Heart left ventricle (tissue), 13 donors: ENCODE data around the gene NUBP2.

Experiments
- CTCF ChIP-seq, 12 donors: fragments of 200-600 bp; sonication (generic) in 4 of 12; IDR thresholded peaks; one replicate each; pipeline versions ENCODE4 v1.5.0 to v1.8.0; 2018 to 2022; ENCODE audit warnings: antibody characterized with exemption in 12 of 12, mild to moderate bottlenecking in 5 of 12
- POLR2A ChIP-seq, 2 donors: fragments of 450-650 bp; IDR thresholded peaks; one replicate each; pipeline ENCODE4 v1.6.1; 2017; ENCODE audit warnings: antibody characterized with exemption in 2 of 2, mild to moderate bottlenecking in 2 of 2, moderate library complexity in 2 of 2
- donor health status: ischemic (EF 13 %, LVEDD 7.1; RV severe dilation, severe dysfunction).
- donor health status: DM: no; HTN: yes; CAD: no.
- donor health status: DM: no; HTN: no; CAD: no.
- donor health status: ischemic (EF 25% LVEDD 6.9; RV normal size, moderate dysfunction).
- donor health status: ischemic (EF 25% LVEDD 5.7; RV mildly dilated, moderate dysfunction).
- donor health status: ischemic (EF 35%, LVEDD 5.7; RV mildly dilated, moderate dysfunction).
- donor health status: nonischemic (EF 11% LVEDD 7.7; RV severe dilation, severe dysfunction).
- donor health status: DM: yes; HTN: yes; CAD: no.
- donor health status: PGD.
- donor health status: ischemic (EF 29% LVEDD 5.4; RV normal size, mild dysfunction).
- donor health status: nonischemic (EF 23%, LVEDD 6.1; RV moderate dilation, normal function).

GRCh38 chr16:1763521-1764511 is 18.9 kb upstream of the NUBP2 start:
- TF ChIP-seq POLR2A (IDR thresholded peaks at IDR 0.05) (no peak), CTCF (IDR thresholded peaks at IDR 0.05) (peak in 9 of 12 donors; percentile 11 to 47 (median 30))
